BJ (cell line): ENCODE results near the gene CDYL2. TPM values are rescaled to one million over a fixed set of nuclear protein-coding genes. Genes with fewer than 3 reads are reported as not detected.

Experiments
- CTCF ChIA-PET: fragments of 350-600 bp; formaldehyde crosslinking; extraction: SDS; loops from one replicate; lab custom pipeline; 2021; ENCODE audit warnings: antibody characterized with exemption, inconsistent platforms; lab: Yijun Ruan, JAX
- POLR2A ChIA-PET: fragments of 300-600 bp; sonication (Branson Sonifier 250); formaldehyde crosslinking; extraction: SDS; loops from one replicate; lab custom pipeline; 2021; ENCODE audit warnings: antibody characterized with exemption; lab: Charles Lee
- DNase-seq: peaks from one replicate; pipeline ENCODE4 v3.0.0-alpha.2; 2011; ENCODE audit warnings: low read depth
- H3K27me3 ChIP-seq: 2 replicates; pipeline ENCODE4 v1.6.0; 2011; ENCODE audit warnings: low read length; ENCODE audit not compliant: control insufficient read depth, insufficient read depth
- H3K36me3 ChIP-seq: 2 replicates; pipeline ENCODE4 v1.5.1; 2011; ENCODE audit warnings: low read length; ENCODE audit not compliant: control insufficient read depth, insufficient read depth
- H3K4me3 ChIP-seq: 2 replicates; pipeline ENCODE4 v1.5.1; 2011; ENCODE audit warnings: low read depth, mild to moderate bottlenecking, control low read depth, low read length
- CTCF ChIP-seq: IDR thresholded peaks from 2 replicates; pipeline ENCODE4 v1.5.1; 2011; ENCODE audit warnings: low read depth, mild to moderate bottlenecking, control low read depth, inconsistent platforms, low read length, moderate library complexity; ENCODE audit not compliant: insufficient read depth
- polyA plus RNA-seq: library from polyadenylated mRNA; depleted of rRNA; stranded (reverse); fragments of >200 nt; gene quantifications from 2 replicates; pipeline ENCODE4 v1.2.3, GENCODE V29; 2011

Gene CDYL2
- polyA plus RNA-seq, 1 experiment, result 0.87 TPM

GRCh38 chr16:80611930-80612327 is 192.5 kb downstream of the CDYL2 start:
- CTCF ChIA-PET, result no interaction called here
- POLR2A ChIA-PET, result no interaction called here
- H3K27me3 ChIP-seq, result no peaks in the 10 kb centered on the region
- H3K4me3 ChIP-seq, result no peak overlapping the region
- H3K36me3 ChIP-seq, result no peaks in the 10 kb centered on the region
- TF ChIP-seq CTCF, result no peak
- no peak for DNase-seq

- DNase-seq, result no peak
- ChIA-PET POLR2A (no interaction called here), CTCF (no interaction called here)
- no peak overlapping the region for H3K4me3 ChIP-seq
- TF ChIP-seq CTCF, result no peak
- H3K27me3 ChIP-seq, result no peaks in the 10 kb centered on the region
- H3K36me3 ChIP-seq, result no peaks in the 10 kb centered on the region
Measured at GRCh38 chr16:80611171-80611929, 193.0 kb downstream of the CDYL2 start.

- ChIA-PET CTCF (no interaction called here), POLR2A (no interaction called here)
- no peak for TF ChIP-seq CTCF
- Histone ChIP-seq H3K36me3 (no peaks in the 10 kb centered on the region), H3K4me3 (no peak overlapping the region), H3K27me3 (no peaks in the 10 kb centered on the region)
- no peak for DNase-seq
Measured at GRCh38 chr16:80610481-80611156, 193.8 kb downstream of the CDYL2 start.

- Histone ChIP-seq H3K27me3 (no peaks in the 10 kb centered on the region), H3K4me3 (no peak overlapping the region), H3K36me3 (0 out of 2 replicates have a peak, but pooled peaks cover 1% of the 10 kb centered on the region)
- ChIA-PET CTCF (interaction anchor here (0.6 kb wide), 1 partner anchor 139 kb away, joined by 3 read pairs; no protein-coding TSS in a partner anchor), POLR2A (no interaction called here)
- no peak for TF ChIP-seq CTCF
- DNase-seq, result no peak
Measured at GRCh38 chr16:80608946-80609345, 195.5 kb downstream of the CDYL2 start.

GRCh38 chr16:80607204-80607603 is 197.2 kb downstream of the CDYL2 start:
- ChIA-PET CTCF (no interaction called here), POLR2A (no interaction called here)
- H3K27me3 ChIP-seq, result no peaks in the 10 kb centered on the region
- no peak overlapping the region for H3K4me3 ChIP-seq
- peaks cover 2% of the 10 kb centered on the region; the same call in 1 of the 2 replicates for H3K36me3 ChIP-seq
- TF ChIP-seq CTCF, result no peak
- DNase-seq, result no peak
